IMR-90 (cell line): ENCODE measurements around the gene CD27. TPM values are rescaled to one million over a fixed set of nuclear protein-coding genes. Genes with fewer than 3 reads are reported as not detected.
A peak's percentile ranks its signal among the peaks of the same experiment; 100 is the strongest.

Experiments used
- ATAC-seq: fragments of 200-7000 bp; cut with Tn5 transposase; 2 replicates; pipeline ENCODE4 v1.9.1; 2020; ENCODE audit warnings: low read depth, mild to moderate bottlenecking, moderate library complexity
- BruUV-seq: library from RNA; stranded (reverse); fragments of 400-500 nt; replicated peaks from 2 replicates; lab custom pipeline; 2021; lab: Mats Ljungman, UMichigan
- CTCF ChIA-PET: fragments of 300-600 bp; formaldehyde crosslinking; extraction: SDS; loops from one replicate; lab custom pipeline; 2021; ENCODE audit warnings: antibody characterized with exemption; lab: Yijun Ruan, JAX
- POLR2A ChIA-PET: fragments of 300-600 bp; sonication (Branson Sonifier 250); formaldehyde crosslinking; loops from one replicate; lab custom pipeline; 2022; ENCODE audit warnings: antibody characterized with exemption; ENCODE audit not compliant: unreplicated experiment; lab: Charles Lee
- DNase-seq: peaks from one replicate; pipeline ENCODE4 v3.0.0; 2013
- H2AFZ ChIP-seq: replicated peaks from 2 replicates; pipeline ENCODE3; 2013; ENCODE audit warnings: low read length, mild to moderate bottlenecking; ENCODE audit not compliant: poor library complexity
- H2AK5ac ChIP-seq: 2 replicates; pipeline ENCODE4 v1.6.1; 2013; ENCODE audit warnings: low read depth, low read length, inconsistent platforms
- H2AK9ac ChIP-seq: replicated peaks from 2 replicates; pipeline ENCODE3; 2013; ENCODE audit warnings: mild to moderate bottlenecking, low read depth, low read length, moderate library complexity; ENCODE audit not compliant: poor library complexity
- H2BK120ac ChIP-seq: 2 replicates; pipeline ENCODE4 v1.6.1; 2013; ENCODE audit warnings: low read depth, low read length, inconsistent platforms
- H2BK15ac ChIP-seq: 3 replicates; pipeline ENCODE4 v1.6.1; 2013; ENCODE audit warnings: low read depth, low read length, inconsistent platforms
- H2BK20ac ChIP-seq: 2 replicates; pipeline ENCODE4 v1.6.1; 2013; ENCODE audit warnings: low read depth, mild to moderate bottlenecking, inconsistent platforms, low read length, moderate library complexity
- H2BK5ac ChIP-seq: 2 replicates; pipeline ENCODE4 v1.6.1; 2013; ENCODE audit warnings: mild to moderate bottlenecking, low read depth, low read length, inconsistent platforms; ENCODE audit not compliant: poor library complexity, severe bottlenecking
- H3K14ac ChIP-seq: replicated peaks from 2 replicates; pipeline ENCODE4 v1.6.1; 2013; ENCODE audit warnings: low read depth, low read length, inconsistent platforms
- H3K18ac ChIP-seq: 2 replicates; pipeline ENCODE4 v1.6.1; 2013; ENCODE audit warnings: low read depth, low read length, control low read depth
- H3K23ac ChIP-seq: 2 replicates; pipeline ENCODE4 v1.6.1; 2013; ENCODE audit warnings: low read depth, low read length, inconsistent platforms
- H3K27ac ChIP-seq: 2 replicates; pipeline ENCODE4 v1.5.1; 2013; ENCODE audit warnings: mild to moderate bottlenecking, control low read depth, low read length; ENCODE audit not compliant: insufficient read depth
- H3K27me3 ChIP-seq: 2 replicates; pipeline ENCODE4 v1.6.1; 2013; ENCODE audit warnings: low read length; ENCODE audit not compliant: control insufficient read depth, insufficient read depth
- H3K36me3 ChIP-seq: 2 replicates; pipeline ENCODE4 v1.6.1; 2013; ENCODE audit warnings: low read length, mixed read lengths; ENCODE audit not compliant: control insufficient read depth, insufficient read depth
- H3K4ac ChIP-seq: 2 replicates; pipeline ENCODE4 v1.6.1; 2013; ENCODE audit warnings: low read depth, low read length, inconsistent platforms
- H3K4me1 ChIP-seq: 2 replicates; pipeline ENCODE4 v1.6.1; 2013; ENCODE audit warnings: low read length, mixed read lengths; ENCODE audit not compliant: control insufficient read depth, insufficient read depth
- H3K4me2 ChIP-seq: 2 replicates; pipeline ENCODE4 v1.6.1; 2013; ENCODE audit warnings: low read depth, mild to moderate bottlenecking, control low read depth, low read length, moderate library complexity
- H3K4me3 ChIP-seq: 2 replicates; pipeline ENCODE4 v1.5.1; 2013; ENCODE audit warnings: low read depth, mild to moderate bottlenecking, control low read depth, low read length, moderate library complexity; ENCODE audit not compliant: insufficient read depth
- H3K56ac ChIP-seq: 2 replicates; pipeline ENCODE4 v1.6.1; 2013; ENCODE audit warnings: low read length, inconsistent platforms; ENCODE audit not compliant: insufficient read depth; ENCODE audit errors: extremely low read depth
- H3K79me1 ChIP-seq, 2 experiments: 2 replicates each; pipeline ENCODE4 v1.6.1; 2013; ENCODE audit warnings: low read length in 2 of 2, inconsistent platforms in 1 of 2, low read depth in 1 of 2
- H3K9ac ChIP-seq: 2 replicates; pipeline ENCODE4 v1.6.1; 2013; ENCODE audit warnings: low read depth, low read length, control low read depth
- H3K9me1 ChIP-seq: 2 replicates; pipeline ENCODE4 v1.6.1; 2013; ENCODE audit warnings: low read length, inconsistent platforms; ENCODE audit not compliant: insufficient read depth
- H3K9me3 ChIP-seq: 2 replicates; pipeline ENCODE4 v1.6.1; 2013; ENCODE audit warnings: low read length; ENCODE audit not compliant: control insufficient read depth, insufficient read depth
- H4K20me1 ChIP-seq: 2 replicates; pipeline ENCODE4 v1.6.1; 2013; ENCODE audit warnings: low read length, inconsistent platforms; ENCODE audit not compliant: insufficient read depth
- H4K5ac ChIP-seq: 2 replicates; pipeline ENCODE4 v1.6.1; 2013; ENCODE audit warnings: mild to moderate bottlenecking, low read depth, low read length, control low read depth
- H4K8ac ChIP-seq, 2 experiments: 2 replicates each; pipeline ENCODE4 v1.6.1; 2013; ENCODE audit warnings: low read depth in 2 of 2, low read length in 2 of 2, control low read depth in 1 of 2, inconsistent platforms in 1 of 2
- H4K91ac ChIP-seq: 2 replicates; pipeline ENCODE4 v1.6.1; 2013; ENCODE audit warnings: low read depth, low read length, inconsistent platforms; ENCODE audit not compliant: insufficient read depth
- CEBPB ChIP-seq: IDR thresholded peaks from 2 replicates; pipeline ENCODE4 v1.6.1; 2012; ENCODE audit warnings: low read depth, low read length, improper control_type of control experiment
- CHD1 ChIP-seq: IDR thresholded peaks from 2 replicates; pipeline ENCODE4 v1.6.1; 2012; ENCODE audit warnings: low read depth, low read length, improper control_type of control experiment
- FOS ChIP-seq: fragments of 150-350 bp; IDR thresholded peaks from 2 replicates; pipeline ENCODE4 v1.6.1; 2016; ENCODE audit warnings: low read depth, low read length
- MAZ ChIP-seq: IDR thresholded peaks from 2 replicates; pipeline ENCODE4 v1.6.1; 2012; ENCODE audit warnings: low read depth, mild to moderate bottlenecking, low read length, improper control_type of control experiment, moderate library complexity, borderline replicate concordance
- MXI1 ChIP-seq: IDR thresholded peaks from 2 replicates; pipeline ENCODE4 v1.6.1; 2012; ENCODE audit warnings: low read depth, mild to moderate bottlenecking, low read length, moderate library complexity, borderline replicate concordance
- RAD21 ChIP-seq: IDR thresholded peaks from 2 replicates; pipeline ENCODE4 v1.6.1; 2012; ENCODE audit warnings: low read length, improper control_type of control experiment
- SMC3 ChIP-seq: fragments of 150-350 bp; IDR thresholded peaks from 2 replicates; pipeline ENCODE4 v1.6.1; 2016; ENCODE audit warnings: low read depth, mild to moderate bottlenecking, antibody characterized with exemption, low read length, moderate library complexity
- WGBS, 2 experiments: methylation state at CpG; one replicate each; pipeline versions ENCODE4 v1.1.5 to v1.1.7; 2013; ENCODE audit warnings: missing lambda C conversion rate in 2 of 2; ENCODE audit not compliant: insufficient read length in 1 of 2; ENCODE audit errors: extremely low coverage in 2 of 2; 5-methylcytosine and 5-hydroxymethylcytosine counted together
- dilution Hi-C: fragments of 300-500 bp; cut with HindIII; formaldehyde crosslinking; loops from one replicate; pipeline ENCODE4 v1.14.3; 2018; ENCODE audit warnings: low sequenced_read_pairs; ENCODE audit not compliant: unreplicated experiment
- in situ Hi-C: fragments of 300-500 bp; cut with MboI; formaldehyde crosslinking; loops from 3 replicates; pipeline ENCODE4 v1.14.3; 2019; ENCODE audit warnings: low sequenced_read_pairs, inconsistent platforms, mixed read lengths
- intact Hi-C: fragments of 100-400 bp; cut with micrococcal nuclease; formaldehyde crosslinking; loops from 2 replicates; pipeline ENCODE4 v1.10.0; 2022
- polyA plus RNA-seq, 3 experiments: library from polyadenylated mRNA; depleted of rRNA; stranded (reverse); fragments of >200 nt; gene quantifications; 2 replicates each; pipeline ENCODE4 v1.2.3, GENCODE V29; 2012; ENCODE audit warnings: low replicate concordance in 1 of 3
- total RNA-seq: library from RNA; depleted of rRNA; stranded (reverse); fragments of >200 nt; gene quantifications from 2 replicates; pipeline ENCODE4 v1.2.3, GENCODE V29; 2012
- TF ChIP-seq, protein P1 (sequence below): fragments of 150-350 bp; IDR thresholded peaks from 2 replicates; pipeline ENCODE4 v1.6.1; 2016; ENCODE audit warnings: low read depth, mild to moderate bottlenecking, low read length, moderate library complexity, borderline replicate concordance

CD27 gene
- total and polyA plus RNA-seq, 2 of the 4 experiments (the other 2 are of a cell fraction), result 0.07 TPM; not detected in 1

- TF ChIP-seq MAZ, result no peak
- TF ChIP-seq SMC3, result no peak
Observed at GRCh38 chr12:6450091-6450868, 5.5 kb downstream of the CD27 start (continued).

GRCh38 chr12:6450869-6451347 lies 6.2 kb downstream of the CD27 start:
- H3K4me1 ChIP-seq, result peaks cover 16% of the 10 kb centered on the region
- peak overlapping the region; percentile 69 for H3K56ac ChIP-seq
- H2AFZ ChIP-seq, result peak overlapping the region; percentile 95
- peak overlapping the region; percentile 25 for H2BK20ac ChIP-seq
- peak overlapping the region; percentile 96 for H4K91ac ChIP-seq
- peak overlapping the region; percentile 74 for H2BK5ac ChIP-seq
- 24% methylated on average over 4 of the region's 11 CpGs; no CpG with 5 or more reads in 1 of the 2 experiments for WGBS, 2 experiments
- H2AK9ac ChIP-seq, result peak overlapping the region; percentile 98
- ATAC-seq (peak; percentile 47), DNase-seq (no peak)
- no peaks in the 10 kb centered on the region for H3K9me3 ChIP-seq
- peak overlapping the region; percentile 83 for H3K23ac ChIP-seq
- dilution Hi-C loops, result no loop called here
- peaks cover 2% of the 10 kb centered on the region; the same call in 1 of the 2 replicates for H3K36me3 ChIP-seq
- H3K9ac ChIP-seq, result peak overlapping the region; percentile 94
- H3K18ac ChIP-seq, result peak overlapping the region; percentile 40
- POLR2A ChIA-PET, result no interaction called here
- H3K27me3 ChIP-seq, result no peaks in the 10 kb centered on the region
- H3K4me2 ChIP-seq, result peak overlapping the region; percentile 87
- no TSS peak for BruUV-seq
- peak overlapping the region; percentile 71 for H2BK120ac ChIP-seq
- in situ Hi-C loops, result loop anchor here (25.0 kb wide), 1 partner anchor 264 kb away; no protein-coding TSS in a partner anchor
- H3K14ac ChIP-seq, result peak overlapping the region; percentile 95
- H3K4me3 ChIP-seq, result peak overlapping the region; percentile 57
- peak overlapping the region; percentile 89 for H2AK5ac ChIP-seq
- peaks cover 16 to 37% of the 10 kb centered on the region in 2 experiments for H3K79me1 ChIP-seq
- H2BK15ac ChIP-seq, result peak overlapping the region; percentile 45
- CTCF ChIA-PET, result interaction anchor here (1.3 kb wide), 1 partner anchor 14 kb away, joined by 6 read pairs; no protein-coding TSS in a partner anchor
- H3K4ac ChIP-seq, result peak overlapping the region; percentile 100
- H3K9me1 ChIP-seq, result peaks cover 20% of the 10 kb centered on the region; the same call in 1 of the 2 replicates
- peak overlapping the region; percentile 94 to 100 for H4K8ac ChIP-seq
- intact Hi-C loops, result no loop called here
- H3K27ac ChIP-seq, result peak overlapping the region; percentile 98
- TF ChIP-seq CEBPB (no peak), SMC3 (no peak), CHD1 (no peak), MXI1 (no peak), RAD21 (no peak), MAZ (no peak; the same call in 1 of the 2 replicates), FOS (no peak)
- TF ChIP-seq, protein P1, sequence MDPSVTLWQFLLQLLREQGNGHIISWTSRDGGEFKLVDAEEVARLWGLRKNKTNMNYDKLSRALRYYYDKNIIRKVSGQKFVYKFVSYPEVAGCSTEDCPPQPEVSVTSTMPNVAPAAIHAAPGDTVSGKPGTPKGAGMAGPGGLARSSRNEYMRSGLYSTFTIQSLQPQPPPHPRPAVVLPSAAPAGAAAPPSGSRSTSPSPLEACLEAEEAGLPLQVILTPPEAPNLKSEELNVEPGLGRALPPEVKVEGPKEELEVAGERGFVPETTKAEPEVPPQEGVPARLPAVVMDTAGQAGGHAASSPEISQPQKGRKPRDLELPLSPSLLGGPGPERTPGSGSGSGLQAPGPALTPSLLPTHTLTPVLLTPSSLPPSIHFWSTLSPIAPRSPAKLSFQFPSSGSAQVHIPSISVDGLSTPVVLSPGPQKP, result no peak
- H4K5ac ChIP-seq, result peak overlapping the region; percentile 52
- H4K20me1 ChIP-seq, result no peaks in the 10 kb centered on the region
